Activated naive CD4-positive, alpha-beta T cell treated with anti-CD3 and anti-CD28 coated beads, Interleukin-2, amount 50 U/mL, for 24 hours (primary cell): ENCODE data around the gene ERC1.

Experiments used
- H3K27ac Mint-ChIP-seq: one replicate; pipeline ENCODE4 v1.8.0; 2021; ENCODE audit warnings: mild to moderate bottlenecking, mixed read lengths
- H3K27me3 Mint-ChIP-seq: one replicate; pipeline ENCODE4 v1.8.0; 2021; ENCODE audit warnings: mixed read lengths
- H3K36me3 Mint-ChIP-seq: one replicate; pipeline ENCODE4 v1.8.0; 2021; ENCODE audit warnings: mixed read lengths
- H3K4me1 Mint-ChIP-seq: one replicate; pipeline ENCODE4 v1.8.0; 2021; ENCODE audit warnings: mixed read lengths
- H3K4me3 Mint-ChIP-seq: one replicate; pipeline ENCODE4 v1.8.0; 2021; ENCODE audit warnings: mild to moderate bottlenecking, mixed read lengths
- H3K9me3 Mint-ChIP-seq: one replicate; pipeline ENCODE4 v1.8.0; 2021; ENCODE audit warnings: mixed read lengths

The ERC1 gene

GRCh38 chr12:1365703-1366102, 374.7 kb downstream of the ERC1 start:
- Mint-ChIP-seq H3K27ac (no peak overlapping the region), H3K4me1 (peaks cover 4% of the 10 kb centered on the region), H3K9me3 (no peaks in the 10 kb centered on the region), H3K4me3 (no peak overlapping the region), H3K36me3 (peaks cover 20% of the 10 kb centered on the region), H3K27me3 (no peaks in the 10 kb centered on the region)

- H3K9me3 Mint-ChIP-seq: no peaks in the 10 kb centered on the region
- H3K4me1 Mint-ChIP-seq: peaks cover 4% of the 10 kb centered on the region
- H3K27me3 Mint-ChIP-seq: no peaks in the 10 kb centered on the region
- H3K27ac Mint-ChIP-seq: no peak overlapping the region
- no peak overlapping the region for H3K4me3 Mint-ChIP-seq
- H3K36me3 Mint-ChIP-seq: peaks cover 22% of the 10 kb centered on the region
These were observed 376.6 kb downstream of the ERC1 start for GRCh38 chr12:1367331-1368291.

GRCh38 chr12:1369460-1369859, 378.4 kb downstream of the ERC1 start:
- Mint-ChIP-seq H3K27ac (no peak overlapping the region), H3K4me1 (no peaks in the 10 kb centered on the region), H3K36me3 (peaks cover 21% of the 10 kb centered on the region), H3K27me3 (no peaks in the 10 kb centered on the region), H3K4me3 (no peak overlapping the region), H3K9me3 (no peaks in the 10 kb centered on the region)

DNA sequence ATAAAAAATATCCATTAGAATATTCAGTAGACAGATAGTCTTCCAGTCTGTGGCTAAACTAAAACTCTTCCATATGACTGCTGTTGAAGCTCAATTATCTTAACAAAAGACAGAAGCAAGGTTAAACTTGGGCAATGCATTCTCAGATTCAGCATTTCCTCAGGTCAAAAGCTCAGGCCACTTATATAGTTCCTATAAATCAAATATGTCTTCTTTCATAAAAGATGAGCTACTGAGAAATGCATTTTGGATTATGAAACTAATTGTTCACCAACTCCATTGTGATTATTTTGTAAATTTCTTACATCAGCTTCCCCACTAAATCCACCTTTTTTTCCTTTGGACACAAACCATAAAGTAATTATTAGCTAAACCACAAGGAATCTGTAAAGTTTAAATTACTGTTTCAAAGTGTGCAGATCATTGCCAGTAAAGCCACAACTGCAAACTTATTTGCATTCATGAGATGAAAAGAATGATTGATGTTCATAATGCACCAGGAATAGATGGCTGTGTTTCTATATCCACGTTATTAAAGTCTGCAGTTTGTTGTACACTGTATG, 379.0 kb downstream of the ERC1 start:
- Mint-ChIP-seq H3K27ac (no peak overlapping the region), H3K9me3 (no peaks in the 10 kb centered on the region), H3K4me3 (no peak overlapping the region), H3K27me3 (no peaks in the 10 kb centered on the region), H3K4me1 (no peaks in the 10 kb centered on the region), H3K36me3 (peaks cover 22% of the 10 kb centered on the region)

DNA sequence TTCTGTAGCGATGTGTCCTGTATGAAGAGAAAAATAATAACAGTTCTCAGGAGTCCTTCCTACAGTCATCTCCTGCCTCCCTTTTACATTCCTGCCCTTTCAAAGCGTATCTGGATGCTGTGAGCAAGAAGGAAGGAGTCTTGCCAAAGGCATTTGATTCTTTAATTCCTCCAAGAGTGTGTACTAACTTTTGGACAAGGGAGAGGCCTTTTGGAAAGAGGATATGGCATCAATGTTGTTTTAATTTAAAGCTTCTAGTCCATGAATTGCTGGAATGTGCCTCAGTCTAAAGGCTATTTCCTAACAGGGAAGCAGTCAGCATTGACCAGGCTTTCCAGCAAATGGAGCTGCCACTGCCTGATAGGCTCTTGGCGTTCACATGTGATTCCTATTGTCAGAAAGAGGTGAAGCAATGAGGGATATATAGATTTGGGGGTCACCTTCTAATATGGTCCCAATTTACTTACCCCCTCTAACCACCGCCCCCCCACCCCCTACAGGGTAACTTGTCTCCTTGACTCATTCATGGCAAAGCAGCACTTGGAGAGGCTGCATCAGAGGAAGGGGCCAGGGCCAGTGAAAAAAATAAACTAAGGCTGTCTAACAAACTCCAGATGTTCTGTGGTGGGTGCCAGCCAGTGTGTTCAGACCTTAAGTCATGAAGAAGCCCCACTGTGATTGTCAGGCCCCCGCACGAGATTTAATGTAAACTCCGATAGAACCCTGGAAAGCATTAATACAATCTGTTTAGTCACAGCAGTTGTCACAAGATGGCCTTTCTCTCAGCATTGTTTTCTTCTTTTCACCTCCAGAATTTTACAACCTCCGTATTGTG, 383.1 kb downstream of the ERC1 start:
- H3K36me3 Mint-ChIP-seq: peaks cover 23% of the 10 kb centered on the region
- H3K4me3 Mint-ChIP-seq: no peak overlapping the region
- no peak overlapping the region for H3K27ac Mint-ChIP-seq

GRCh38 chr12:1375323-1375722, 384.3 kb downstream of the ERC1 start:
- Mint-ChIP-seq H3K36me3 (peaks cover 21% of the 10 kb centered on the region), H3K27ac (no peak overlapping the region), H3K4me1 (no peaks in the 10 kb centered on the region), H3K9me3 (no peaks in the 10 kb centered on the region), H3K4me3 (no peak overlapping the region), H3K27me3 (no peaks in the 10 kb centered on the region)

More for the DNA sequence above, 383.1 kb downstream of the ERC1 start:
- Mint-ChIP-seq H3K4me1 (no peaks in the 10 kb centered on the region), H3K27me3 (no peaks in the 10 kb centered on the region), H3K9me3 (no peaks in the 10 kb centered on the region)

DNA sequence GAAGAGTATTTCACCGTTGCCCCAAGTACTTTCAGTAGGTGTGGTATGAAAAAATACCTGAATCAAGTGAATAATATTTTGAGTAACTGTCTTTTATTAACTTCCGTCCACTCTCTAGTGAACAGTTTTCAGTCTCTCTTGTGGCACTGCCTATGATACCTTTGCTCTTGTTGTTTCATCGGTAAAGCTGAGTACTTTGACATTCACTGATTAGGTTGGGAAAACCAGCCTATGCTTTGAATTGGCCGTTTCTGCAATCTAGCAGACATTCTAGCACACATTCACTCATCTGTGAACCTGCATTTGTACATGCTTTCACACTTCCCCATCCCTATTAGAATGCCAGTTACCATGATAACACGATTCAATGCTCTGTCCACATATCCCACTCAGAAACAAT, 386.1 kb downstream of the ERC1 start:
- Mint-ChIP-seq H3K27ac (no peak overlapping the region), H3K4me1 (no peaks in the 10 kb centered on the region), H3K4me3 (no peak overlapping the region), H3K9me3 (no peaks in the 10 kb centered on the region), H3K36me3 (peaks cover 22% of the 10 kb centered on the region), H3K27me3 (no peaks in the 10 kb centered on the region)

DNA sequence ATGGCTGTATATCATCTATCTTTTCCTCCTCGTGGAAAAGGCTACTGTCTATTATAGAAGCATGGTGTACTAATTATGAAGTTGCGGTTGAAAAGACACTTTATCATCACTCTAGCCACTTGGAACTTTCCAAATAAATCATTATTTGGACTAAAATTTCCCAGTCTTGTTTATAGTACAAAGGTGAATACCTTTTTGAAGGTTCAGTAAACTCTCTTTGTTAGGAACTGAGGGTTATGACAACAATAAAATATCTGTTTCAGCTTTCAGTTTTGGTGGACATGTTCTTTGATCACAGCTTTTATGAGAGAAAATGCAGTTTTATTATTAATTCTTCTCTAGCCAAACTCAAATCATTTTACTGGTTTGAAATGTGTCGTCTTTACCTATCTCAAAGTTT, 386.7 kb downstream of the ERC1 start:
- Mint-ChIP-seq H3K4me1 (no peaks in the 10 kb centered on the region), H3K27ac (no peak overlapping the region), H3K4me3 (no peak overlapping the region), H3K36me3 (peaks cover 18% of the 10 kb centered on the region), H3K9me3 (no peaks in the 10 kb centered on the region), H3K27me3 (no peaks in the 10 kb centered on the region)

GRCh38 chr12:1380171-1380851, 389.3 kb downstream of the ERC1 start:
- H3K27ac Mint-ChIP-seq: no peak overlapping the region
- H3K27me3 Mint-ChIP-seq: no peaks in the 10 kb centered on the region
- no peak overlapping the region for H3K4me3 Mint-ChIP-seq
- no peaks in the 10 kb centered on the region for H3K9me3 Mint-ChIP-seq
- H3K4me1 Mint-ChIP-seq: no peaks in the 10 kb centered on the region
- H3K36me3 Mint-ChIP-seq: peaks cover 15% of the 10 kb centered on the region

GRCh38 chr12:1382151-1382550, 391.1 kb downstream of the ERC1 start:
- Mint-ChIP-seq H3K27me3 (no peaks in the 10 kb centered on the region), H3K4me1 (no peaks in the 10 kb centered on the region), H3K9me3 (no peaks in the 10 kb centered on the region), H3K36me3 (peaks cover 15% of the 10 kb centered on the region), H3K4me3 (no peak overlapping the region), H3K27ac (no peak overlapping the region)

DNA sequence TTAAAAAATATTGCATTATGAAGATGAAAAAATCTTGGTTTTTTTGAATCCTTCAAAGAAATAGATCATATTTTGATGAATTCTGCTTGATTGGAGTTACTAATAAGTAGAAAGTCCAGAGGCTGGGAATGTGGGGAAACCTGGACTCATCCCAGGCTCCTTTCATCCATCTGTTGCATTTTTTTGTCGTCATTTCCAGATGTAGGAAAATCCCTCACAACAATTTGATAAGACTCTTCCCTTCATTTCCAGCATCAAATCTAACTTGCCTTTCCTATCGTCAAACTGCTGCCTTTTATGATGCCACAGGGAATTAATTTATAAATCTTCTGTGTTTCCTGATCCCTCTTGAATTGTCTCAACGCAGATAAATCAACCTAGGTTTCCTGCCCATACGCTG, 391.8 kb downstream of the ERC1 start:
- H3K27ac Mint-ChIP-seq: no peak overlapping the region
- no peaks in the 10 kb centered on the region for H3K4me1 Mint-ChIP-seq
- H3K9me3 Mint-ChIP-seq: no peaks in the 10 kb centered on the region
- no peaks in the 10 kb centered on the region for H3K27me3 Mint-ChIP-seq
- no peak overlapping the region for H3K4me3 Mint-ChIP-seq
- H3K36me3 Mint-ChIP-seq: peaks cover 22% of the 10 kb centered on the region

GRCh38 chr12:1383758-1384157, 392.7 kb downstream of the ERC1 start:
- H3K9me3 Mint-ChIP-seq: no peaks in the 10 kb centered on the region
- no peaks in the 10 kb centered on the region for H3K27me3 Mint-ChIP-seq
- H3K4me1 Mint-ChIP-seq: no peaks in the 10 kb centered on the region
- peaks cover 26% of the 10 kb centered on the region for H3K36me3 Mint-ChIP-seq
- no peak overlapping the region for H3K27ac Mint-ChIP-seq
- no peak overlapping the region for H3K4me3 Mint-ChIP-seq

- Mint-ChIP-seq H3K27me3 (no peaks in the 10 kb centered on the region), H3K4me1 (no peaks in the 10 kb centered on the region), H3K27ac (no peak overlapping the region), H3K9me3 (no peaks in the 10 kb centered on the region), H3K36me3 (peaks cover 27% of the 10 kb centered on the region), H3K4me3 (no peak overlapping the region)
These were observed 393.9 kb downstream of the ERC1 start for GRCh38 chr12:1384910-1385309.

- no peaks in the 10 kb centered on the region for H3K9me3 Mint-ChIP-seq
- H3K27ac Mint-ChIP-seq: no peak overlapping the region
- H3K36me3 Mint-ChIP-seq: peaks cover 31% of the 10 kb centered on the region
- no peak overlapping the region for H3K4me3 Mint-ChIP-seq
- H3K27me3 Mint-ChIP-seq: no peaks in the 10 kb centered on the region
- no peaks in the 10 kb centered on the region for H3K4me1 Mint-ChIP-seq
These were observed 400.7 kb downstream of the ERC1 start for GRCh38 chr12:1391722-1392121.

DNA sequence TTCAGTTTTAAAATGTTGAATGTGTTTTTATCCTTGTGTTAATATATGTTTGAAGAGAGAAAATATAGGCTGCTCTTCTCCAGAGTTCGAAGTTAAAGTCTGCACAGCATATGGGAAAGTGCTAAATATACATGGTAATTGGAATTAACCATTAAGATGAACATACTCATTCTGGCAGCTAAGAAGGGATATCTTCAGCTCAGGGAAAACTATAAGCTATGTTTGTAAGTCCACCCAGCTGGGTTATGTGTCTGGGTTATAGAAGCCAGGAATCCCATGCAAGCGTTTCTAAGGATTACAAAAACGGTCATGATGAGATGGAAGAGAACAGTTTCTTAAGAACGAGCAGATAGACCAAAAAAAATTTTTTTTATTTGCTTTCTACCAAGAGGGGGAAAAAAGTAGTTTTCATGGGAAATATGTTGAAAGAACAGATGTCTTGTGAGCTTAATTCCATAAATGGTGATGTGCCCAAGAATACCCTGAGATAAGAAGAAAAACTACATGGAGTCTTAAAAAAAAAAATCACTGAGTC, 404.5 kb downstream of the ERC1 start:
- H3K27me3 Mint-ChIP-seq: no peaks in the 10 kb centered on the region
- H3K36me3 Mint-ChIP-seq: peaks cover 14% of the 10 kb centered on the region
- H3K9me3 Mint-ChIP-seq: no peaks in the 10 kb centered on the region
- no peaks in the 10 kb centered on the region for H3K4me1 Mint-ChIP-seq
- H3K27ac Mint-ChIP-seq: no peak overlapping the region
- no peak overlapping the region for H3K4me3 Mint-ChIP-seq
